ENCODE measurements around the gene ZNRD2. TPM values are rescaled to one million over a fixed set of nuclear protein-coding genes. Genes with fewer than 3 reads are reported as not detected.

Gene ZNRD2
- total and polyA plus RNA-seq, 2 of the 8 experiments (the other 6 are each of a cell fraction or from before 2014, with no cell fraction given): 53.4 to 125 TPM

DNA sequence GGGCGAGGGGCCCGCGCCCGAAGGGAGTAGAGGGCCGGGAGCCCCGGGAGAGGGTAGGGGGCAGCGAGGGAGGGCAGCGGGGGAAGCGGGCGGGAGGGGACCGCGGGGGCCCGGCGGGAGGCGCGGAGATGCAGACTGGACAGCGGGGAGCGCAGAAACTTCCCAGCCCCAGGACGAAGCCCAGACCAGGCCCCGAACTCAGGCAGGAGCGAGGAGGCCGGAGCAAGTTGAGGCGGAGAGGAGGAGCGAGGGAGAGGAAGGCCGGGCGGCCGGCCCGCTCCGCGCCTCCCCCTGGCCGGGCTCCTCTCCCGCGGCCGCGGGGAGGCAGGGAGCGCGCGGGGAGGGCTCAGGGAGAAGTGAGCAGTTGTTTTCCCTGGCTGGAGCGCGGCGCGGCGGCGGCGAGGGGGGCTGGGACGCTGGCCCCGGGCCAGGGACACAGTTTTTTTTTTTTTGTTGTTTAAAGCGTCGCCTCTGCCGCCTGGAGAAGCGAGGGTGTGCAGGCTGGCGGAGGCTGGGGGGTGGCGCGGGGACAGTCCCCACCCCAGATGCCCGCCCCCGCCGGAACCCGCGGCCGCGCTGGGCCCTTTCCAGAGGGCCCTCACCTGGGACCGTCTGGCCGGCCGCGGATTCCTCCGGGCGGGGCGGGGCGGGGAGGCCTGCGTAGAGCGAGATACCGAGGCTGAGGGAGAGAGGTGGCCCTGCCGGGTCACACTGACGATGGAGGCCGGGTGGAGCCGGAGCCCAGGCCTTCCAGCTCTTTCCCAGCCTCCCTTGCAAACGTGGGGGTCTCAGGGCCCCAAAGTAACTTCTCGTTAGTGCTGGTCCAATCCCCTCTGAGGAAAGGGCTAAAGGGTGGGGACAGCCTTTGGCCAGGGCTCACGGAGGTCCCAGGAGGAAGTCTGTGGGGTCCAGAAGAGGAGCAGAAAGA is 12.0 kb upstream of the ZNRD2 start, which contains the start of gene LTBP3:
Gene LTBP3 (minus strand): TSS at position 358 of the 928 bp plus-strand sequence. CDS start 400 bp downstream, outside the sequence.
- H3K23me2 ChIP-seq (ENCODE audit: low read depth, low read length): peaks cover 10% of the 10 kb centered on the region; the same call in 1 of the 2 replicates
- H4K8ac ChIP-seq (ENCODE audit: extremely low read depth, insufficient read depth, low read length): peak within 1 kb of the TSS; percentile 90
- no peak within 1 kb of the TSS; the same call in 1 of the 2 replicates for H2BK5ac ChIP-seq (ENCODE audit: low read depth, low read length)
- H2BK15ac ChIP-seq (ENCODE audit: low read length): peak within 1 kb of the TSS; percentile 46; the same call in 1 of the 2 replicates
- H3K9ac ChIP-seq (replicated peaks in 1 of 4; ENCODE audit: extremely low read depth in 1 of 4, low read depth in 3 of 4, low read length in 3 of 4): peak within 1 kb of the TSS in 2 of 4 experiments; percentile 39 to 43; a peak in 2 of 7 replicates
- peak within 1 kb of the TSS; percentile 61; the same call in 1 of the 2 replicates for H2BK20ac ChIP-seq (ENCODE audit: low read length)
- H2BK120ac ChIP-seq (replicated peaks; ENCODE audit: low read depth, low read length): peak within 1 kb of the TSS; percentile 29
- 6% methylated on average over 12 of the region's 79 CpGs; no CpG with 5 or more reads in 1 of the 2 experiments for WGBS, 2 experiments (ENCODE audit: extremely low coverage in 1 of 2, insufficient coverage in 1 of 2, insufficient read length in 1 of 2, insufficient replicate concordance in 2 of 2, low coverage in 1 of 2, low lambda C conversion rate in 2 of 2, missing lambda C conversion rate in 1 of 2)
- peak within 1 kb of the TSS; percentile 62 to 84 for H3K4me2 ChIP-seq (ENCODE audit: insufficient read depth in 1 of 2, low read depth in 2 of 2, low read length in 2 of 2)
- H3K9me3 ChIP-seq (ENCODE audit: insufficient read depth in 2 of 2, low read depth in 1 of 2, low read length in 1 of 2): no peaks in the 10 kb centered on the region
- H3K4me3 ChIP-seq (ENCODE audit: extremely low read depth in 1 of 4, insufficient read depth in 2 of 4, low read depth in 3 of 4, low read length in 4 of 4): peak within 1 kb of the TSS; percentile 39 to 77 (median 48)
- H3K27me3 ChIP-seq (replicated peaks in 1 of 4; ENCODE audit: control insufficient read depth in 3 of 4, extremely low read depth in 1 of 4, insufficient read depth in 3 of 4, low read length in 3 of 4): peaks cover 0 to 32% (median 21%) of the 10 kb centered on the region in 4 experiments; a peak in 5 of 7 replicates
- ChIA-PET POLR2A (ENCODE audit: partially characterized antibody) (interaction anchor here (0.7 to 2.8 kb wide), 5 partner anchors 12 to 53 kb away, joined by 3 to 14 read pairs (median 4); partner anchors contain the start of genes FAM89B, SCYL1 and ZNRD2), CTCF (ENCODE audit: partially characterized antibody) (interaction anchor here (0.7 to 16.3 kb wide), 10 partner anchors 12 to 72 kb away, joined by 3 to 284 read pairs (median 4); partner anchors contain the start of genes EHBP1L1, FAM89B, KCNK7 and ZNRD2)
- H3K4me1 ChIP-seq (replicated peaks in 1 of 4; ENCODE audit: control insufficient read depth in 3 of 4, insufficient read depth in 4 of 4, low read length in 3 of 4): peaks cover 0 to 51% (median 39%) of the 10 kb centered on the region in 4 experiments; a peak in 6 of 7 replicates
- no peak within 1 kb of the TSS for H3K4ac ChIP-seq (replicated peaks; ENCODE audit: insufficient read length, low read depth, low read length)
- no peaks in the 10 kb centered on the region for H4K20me1 ChIP-seq (replicated peaks in 1 of 2; ENCODE audit: control insufficient read depth in 1 of 2, insufficient read depth in 2 of 2, low read length in 2 of 2)
- H3K56ac ChIP-seq (replicated peaks; ENCODE audit: insufficient read length, low read depth, low read length): no peak within 1 kb of the TSS
- DNase-seq (ENCODE audit: low read depth in 1 of 2, low spot score in 2 of 2) (peak in 1 of 2 experiments; percentile 72), FAIRE-seq (no peak)
- H3K18ac ChIP-seq (ENCODE audit: extremely low read depth, low read length): peak within 1 kb of the TSS; percentile 87
- H3K79me1 ChIP-seq (ENCODE audit: low read depth, low read length): no peaks in the 10 kb centered on the region
- H2AFZ ChIP-seq (ENCODE audit: low read length): peak within 1 kb of the TSS; percentile 36; the same call in 1 of the 2 replicates
- H3K27ac ChIP-seq (ENCODE audit: low read depth, low read length): no peak within 1 kb of the TSS
- H3K36me3 ChIP-seq (ENCODE audit: control insufficient read depth in 2 of 4, insufficient read depth in 4 of 4, low read length in 3 of 4): no peaks in the 10 kb centered on the region
- H2AK5ac ChIP-seq (ENCODE audit: low read depth, low read length): no peak within 1 kb of the TSS; the same call in 1 of the 2 replicates
- H3K23ac ChIP-seq (ENCODE audit: insufficient read length): no peak within 1 kb of the TSS
- H4K91ac ChIP-seq (replicated peaks; ENCODE audit: insufficient read length, low read length): peak within 1 kb of the TSS; percentile 69
- no peaks in the 10 kb centered on the region for H3K79me2 ChIP-seq (ENCODE audit: control insufficient read depth in 1 of 2, insufficient read depth in 2 of 2, low read length in 2 of 2)
- H3K14ac ChIP-seq (ENCODE audit: insufficient read length): no peak within 1 kb of the TSS
- H2BK12ac ChIP-seq (ENCODE audit: low read depth, low read length): peak within 1 kb of the TSS; percentile 84; the same call in 1 of the 2 replicates
- H4K5ac ChIP-seq (ENCODE audit: insufficient read length, low read depth, low read length): peak within 1 kb of the TSS; percentile 24
- TF ChIP-seq TEAD4 (IDR thresholded peaks at IDR 0.05; ENCODE audit: low read depth, low read length): peak; percentile 62
- TF ChIP-seq SP1 (IDR thresholded peaks at IDR 0.05; ENCODE audit: low read depth, low read length): no peak
- peak; percentile 9 for TF ChIP-seq ASH2L (IDR thresholded peaks at IDR 0.05; ENCODE audit: low read length)
- TF ChIP-seq RFX5 (IDR thresholded peaks at IDR 0.05; ENCODE audit: borderline replicate concordance, low read depth, low read length): no peak
- TF ChIP-seq KDM4A (IDR thresholded peaks at IDR 0.05; ENCODE audit: low read depth, low read length, severe bottlenecking): peak; percentile 36
- TF ChIP-seq PHF8 (conservative IDR thresholded peaks at IDR 0.05; ENCODE audit: low read depth, low read length): no peak; the same call in 1 of the 2 replicates
- TF ChIP-seq SP2 (IDR thresholded peaks at IDR 0.05; ENCODE audit: low read length): no peak
- no peak for TF ChIP-seq BACH1 (IDR thresholded peaks at IDR 0.05; ENCODE audit: low read length)
- peak; percentile 23; the same call in 1 of the 2 replicates for TF ChIP-seq TAF1 (IDR thresholded peaks at IDR 0.05; ENCODE audit: low read depth, low read length)
